Hematopoietic multipotent progenitor cell (in vitro differentiated cells): ENCODE data around the gene AHDC1. TPM values are rescaled to one million over a fixed set of nuclear protein-coding genes. Genes with fewer than 3 reads are reported as not detected.
"Not testable (repeated sequence)": the region's sequence is repeated elsewhere in the genome, so short reads cannot be mapped to it uniquely, and the experiment has no call there.

Source experiments
- DNase-seq, 3 donors: peaks; one replicate each; pipeline ENCODE4 v3.0.0-alpha.2; 2011 to 2015; ENCODE audit warnings: low read depth in 2 of 3, low spot score in 2 of 3
- total RNA-seq: library from RNA; depleted of rRNA; stranded (reverse); fragments of >200 nt; gene quantifications from one replicate; pipeline ENCODE4 v1.2.3, GENCODE V29; 2012

Gene AHDC1
- total RNA-seq: 20.5 TPM

GRCh38 chr1:27603681-27604578, at the start of gene AHDC1:
Gene AHDC1, minus strand, starts transcription at chr1:27604144. Its CDS starts 52,029 bp downstream, at chr1:27552115.
- DNase-seq: peak; percentile 78 to 94 (median 90)

- no peak for DNase-seq
Observed at GRCh38 chr1:27652111-27652864, 48.3 kb upstream of the AHDC1 start.

GRCh38 chr1:27650539-27651175, 46.7 kb upstream of the AHDC1 start:
- no peak for DNase-seq

GRCh38 chr1:27650171-27650538, 46.2 kb upstream of the AHDC1 start:
- DNase-seq: no peak

- DNase-seq: no peak
Observed at GRCh38 chr1:27649306-27649635, 45.3 kb upstream of the AHDC1 start.

- no peak for DNase-seq
Observed at GRCh38 chr1:27648602-27649305, 44.8 kb upstream of the AHDC1 start.

- no peak for DNase-seq
Observed at GRCh38 chr1:27647328-27647727, 43.4 kb upstream of the AHDC1 start.

- DNase-seq: no peak
Observed at GRCh38 chr1:27646676-27647075, 42.7 kb upstream of the AHDC1 start.

- no peak for DNase-seq
Observed at GRCh38 chr1:27645071-27645415, 41.1 kb upstream of the AHDC1 start.

- DNase-seq: no peak
Observed at GRCh38 chr1:27644369-27645070, 40.6 kb upstream of the AHDC1 start.

GRCh38 chr1:27643600-27644368, 39.8 kb upstream of the AHDC1 start:
- peak in 2 of 3 donors; percentile 56 to 77 for DNase-seq

- DNase-seq: not testable (repeated sequence)
Observed at GRCh38 chr1:27640514-27640913, 36.6 kb upstream of the AHDC1 start.

- DNase-seq: no peak
Observed at GRCh38 chr1:27638805-27639204, 34.9 kb upstream of the AHDC1 start.

- DNase-seq: no peak
Observed at GRCh38 chr1:27638047-27638734, 34.2 kb upstream of the AHDC1 start.

- DNase-seq: no peak
Observed at GRCh38 chr1:27635396-27636142, 31.6 kb upstream of the AHDC1 start.

- no peak for DNase-seq
Observed at GRCh38 chr1:27634985-27635367, 31.0 kb upstream of the AHDC1 start, which contains the start of gene FGR. Gene FGR, minus strand, starts transcription at chr1:27635185. Its CDS starts 11,269 bp downstream, at chr1:27623916.

- peak in 2 of 3 donors; percentile 62 to 76 for DNase-seq
Observed at GRCh38 chr1:27634177-27634984, 30.4 kb upstream of the AHDC1 start.
